ENCODE measurements around the gene MAD1L1.
"Not testable (repeated sequence)": the region's sequence is repeated elsewhere in the genome, so short reads cannot be mapped to it uniquely, and the experiment has no call there.

The MAD1L1 gene

GRCh38 chr7:2059964-2060700 lies 172.6 kb downstream of the MAD1L1 start:
- no peak for DNase-seq

GRCh38 chr7:2058246-2058645 lies 174.5 kb downstream of the MAD1L1 start:
- not testable (repeated sequence) for DNase-seq

GRCh38 chr7:2055956-2056355 lies 176.8 kb downstream of the MAD1L1 start:
- DNase-seq = no peak

GRCh38 chr7:2054927-2055326 lies 177.8 kb downstream of the MAD1L1 start:
- no peak for DNase-seq

- DNase-seq = no peak
Measured at GRCh38 chr7:2053395-2053794, 179.3 kb downstream of the MAD1L1 start.

GRCh38 chr7:2052657-2053048 lies 180.1 kb downstream of the MAD1L1 start:
- no peak for DNase-seq

- no peak for DNase-seq
Measured at GRCh38 chr7:2051707-2052656, 180.8 kb downstream of the MAD1L1 start.

- DNase-seq = no peak
Measured at GRCh38 chr7:2050511-2050866, 182.3 kb downstream of the MAD1L1 start.

GRCh38 chr7:2049782-2050510 lies 182.8 kb downstream of the MAD1L1 start:
- DNase-seq = peak; percentile 41

GRCh38 chr7:2049111-2049781 lies 183.5 kb downstream of the MAD1L1 start:
- DNase-seq = no peak

- no peak for DNase-seq
Measured at GRCh38 chr7:2048531-2048930, 184.2 kb downstream of the MAD1L1 start.

- DNase-seq = no peak
Measured at GRCh38 chr7:2048006-2048405, 184.7 kb downstream of the MAD1L1 start.

GRCh38 chr7:2046581-2047565 lies 185.9 kb downstream of the MAD1L1 start:
- DNase-seq = no peak

- DNase-seq = no peak
Measured at GRCh38 chr7:2045559-2046405, 187.0 kb downstream of the MAD1L1 start.

- no peak for DNase-seq
Measured at GRCh38 chr7:2044883-2045471, 187.8 kb downstream of the MAD1L1 start.

- DNase-seq = no peak
Measured at GRCh38 chr7:2044311-2044882, 188.3 kb downstream of the MAD1L1 start.

- DNase-seq = no peak
Measured at GRCh38 chr7:2043316-2044039, 189.3 kb downstream of the MAD1L1 start.

- no peak for DNase-seq
Measured at GRCh38 chr7:2042650-2043049, 190.1 kb downstream of the MAD1L1 start.

Data from CD4-positive, alpha-beta T cell treated with Interleukin-21 for 1 hour (primary cell).